ENCODE measurements around the gene PKHD1. TPM values are rescaled to one million over a fixed set of nuclear protein-coding genes. Genes with fewer than 3 reads are reported as not detected.

Gene PKHD1
- total RNA-seq, 1 experiment from 2014 or later, result under 0.01 TPM

- DNase-seq (ENCODE audit: low read depth), result no peak
These were observed 42.4 kb downstream of the PKHD1 start for GRCh38 chr6:52045033-52045432.

- no peak for DNase-seq (ENCODE audit: low read depth)
These were observed 45.1 kb downstream of the PKHD1 start for GRCh38 chr6:52042141-52042885.

DNA sequence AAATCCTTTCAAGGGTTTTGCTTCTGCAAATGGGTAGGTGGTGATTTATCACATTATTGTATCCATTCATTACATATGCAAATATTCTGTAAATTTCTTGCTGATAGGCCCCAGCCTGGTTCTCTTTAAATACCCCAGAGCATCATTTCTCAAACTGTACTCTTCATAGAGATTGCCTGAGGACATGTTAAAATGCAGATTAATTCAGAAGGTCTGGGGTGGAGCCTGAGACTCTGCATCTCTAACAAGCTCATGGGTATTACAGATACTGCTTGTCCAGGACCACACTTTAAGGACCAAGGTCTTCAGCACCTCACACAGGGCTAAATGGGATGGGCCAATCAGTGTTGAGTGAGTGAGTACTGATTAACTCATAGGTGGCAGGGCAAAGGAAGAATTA lies 46.3 kb downstream of the PKHD1 start:
- no peak for DNase-seq (ENCODE audit: low read depth)

DNA sequence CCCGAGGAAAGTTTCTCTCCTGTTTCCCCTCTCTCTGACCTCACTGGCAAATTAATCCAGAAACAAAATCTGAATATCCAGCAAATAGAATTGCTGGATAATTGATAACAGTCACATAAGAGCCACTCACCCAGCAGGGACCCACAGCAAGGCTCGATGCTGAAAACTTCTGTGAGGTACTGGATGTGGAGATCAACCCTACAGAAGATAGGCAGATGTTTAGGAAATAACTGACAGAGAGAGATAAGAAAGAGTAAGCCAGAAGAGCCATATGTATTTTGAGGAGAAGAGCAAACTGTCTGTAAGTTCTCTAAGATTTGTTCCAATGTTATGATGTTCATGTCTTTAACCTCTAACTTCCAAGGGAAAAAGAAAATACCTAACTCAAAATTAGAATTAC lies 59.7 kb downstream of the PKHD1 start:
- no peak for DNase-seq (ENCODE audit: low read depth)

DNA sequence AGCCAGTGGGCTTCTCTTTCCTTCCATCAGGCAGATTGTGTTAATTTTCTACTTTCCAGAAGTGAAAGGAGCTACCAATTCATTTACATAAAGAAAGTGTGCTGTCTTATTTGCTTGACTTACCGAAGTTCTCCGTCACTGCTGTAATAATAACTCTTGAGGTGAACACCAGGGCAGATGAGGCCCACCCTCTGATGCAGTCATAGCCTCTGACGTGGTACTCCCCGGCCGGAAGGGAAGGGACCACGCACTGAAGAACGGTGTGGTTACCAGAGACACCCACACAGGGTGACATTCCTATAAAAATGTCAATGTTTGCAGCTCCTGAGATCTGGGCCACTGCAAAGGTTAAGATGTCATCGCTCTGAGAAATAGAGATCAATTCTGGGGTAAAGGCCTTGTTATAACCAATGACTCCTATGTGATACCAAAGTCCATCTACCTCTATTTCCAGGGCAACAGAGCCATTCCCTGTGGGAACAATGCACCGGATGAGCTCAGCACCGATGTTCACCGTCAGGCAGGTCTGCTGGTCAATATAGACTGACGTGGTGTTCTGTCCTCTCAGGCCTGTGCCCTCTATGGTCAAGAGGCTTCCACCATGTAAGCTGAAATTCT lies 62.9 kb downstream of the PKHD1 start:
- DNase-seq (ENCODE audit: low read depth), result no peak

DNA sequence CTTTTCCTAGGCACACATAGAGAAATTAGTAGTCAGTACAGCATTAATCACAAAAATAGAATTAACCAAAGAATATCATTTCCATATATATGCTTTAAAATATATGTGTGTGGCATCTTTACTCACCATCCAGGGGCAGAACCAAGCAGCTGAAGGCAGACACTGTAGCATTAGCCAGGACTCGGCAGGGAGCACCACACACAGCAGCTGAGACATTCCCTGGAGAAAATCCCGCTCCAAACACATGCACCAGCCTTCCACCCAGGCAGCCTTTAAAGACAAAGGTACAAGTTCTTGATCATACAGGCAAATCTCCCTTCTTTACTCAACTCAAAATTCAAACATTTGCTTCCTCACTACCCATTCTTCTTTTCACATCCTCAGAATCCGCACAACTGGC lies 64.7 kb downstream of the PKHD1 start:
- DNase-seq (ENCODE audit: low read depth), result no peak

GRCh38 chr6:52020945-52021570 lies 66.4 kb downstream of the PKHD1 start:
- DNase-seq (ENCODE audit: low read depth), result peak; percentile 25

- no peak for DNase-seq (ENCODE audit: low read depth)
These were observed 67.5 kb downstream of the PKHD1 start for GRCh38 chr6:52019881-52020280.

- no peak for DNase-seq (ENCODE audit: low read depth)
These were observed 68.3 kb downstream of the PKHD1 start for GRCh38 chr6:52019092-52019491.

- DNase-seq (ENCODE audit: low read depth), result peak; percentile 9
These were observed 70.3 kb downstream of the PKHD1 start for GRCh38 chr6:52016915-52017748.

- no peak for DNase-seq (ENCODE audit: low read depth)
These were observed 71.5 kb downstream of the PKHD1 start for GRCh38 chr6:52015953-52016352.

- DNase-seq (ENCODE audit: low read depth), result no peak
These were observed 73.0 kb downstream of the PKHD1 start for GRCh38 chr6:52014391-52014790.

- DNase-seq (ENCODE audit: low read depth), result peak; percentile 69
These were observed 74.4 kb downstream of the PKHD1 start for GRCh38 chr6:52013035-52013434.

DNA sequence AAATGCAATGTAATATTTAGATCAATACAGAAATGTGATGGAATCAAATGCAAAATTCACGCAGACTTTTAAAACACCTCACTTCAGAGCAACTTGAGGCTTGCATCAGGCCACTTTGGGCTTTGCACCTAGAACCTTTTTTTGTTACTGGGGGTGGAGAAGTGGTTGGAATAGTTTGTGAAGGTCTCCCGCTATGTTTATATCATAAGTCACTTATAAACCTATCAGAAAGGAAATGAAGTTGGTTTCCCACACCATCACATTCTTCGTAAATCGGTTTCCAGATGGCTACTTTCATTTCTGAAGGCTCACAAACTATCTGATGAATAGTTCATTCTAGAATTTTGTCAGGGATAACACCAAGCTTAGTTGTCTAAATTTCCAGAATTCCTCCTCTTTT lies 74.8 kb downstream of the PKHD1 start:
- no peak for DNase-seq (ENCODE audit: low read depth)

- DNase-seq (ENCODE audit: low read depth), result no peak
These were observed 76.6 kb downstream of the PKHD1 start for GRCh38 chr6:52010806-52011205.

- no peak for DNase-seq (ENCODE audit: low read depth)
These were observed 77.3 kb downstream of the PKHD1 start for GRCh38 chr6:52010145-52010544.

DNA sequence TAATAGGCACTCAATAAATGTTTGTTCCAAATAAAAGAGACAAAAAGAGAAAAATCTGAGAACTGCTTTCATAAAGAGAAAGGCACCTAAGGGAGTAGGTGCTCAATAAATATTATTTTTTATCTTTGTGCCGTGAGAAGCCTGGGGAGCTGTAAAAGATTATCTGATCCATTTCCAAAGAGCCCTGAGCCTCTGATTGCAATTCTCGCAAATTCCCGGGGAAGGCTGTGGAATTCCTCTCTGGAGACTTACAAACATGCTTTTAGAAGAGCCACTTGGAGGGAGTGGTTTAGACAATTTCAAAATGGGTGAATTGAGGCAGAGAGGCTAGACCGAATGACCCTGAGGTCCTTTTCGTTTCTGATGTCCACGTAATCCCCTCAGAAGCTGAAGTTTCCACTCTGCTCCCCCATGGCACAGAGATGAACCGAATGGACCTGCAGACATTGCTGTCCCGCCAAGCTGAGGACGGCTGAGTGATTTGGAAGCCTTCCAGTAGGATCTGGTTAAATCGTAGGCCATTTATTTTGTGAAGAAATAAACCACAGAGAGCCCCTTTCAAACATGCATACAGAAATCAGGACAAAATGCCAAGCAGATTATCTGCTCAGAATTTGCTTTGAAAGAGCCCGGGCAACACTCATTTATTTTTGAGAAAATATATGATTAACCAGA lies 77.8 kb downstream of the PKHD1 start:
- peak; percentile 22 for DNase-seq (ENCODE audit: low read depth)

DNA sequence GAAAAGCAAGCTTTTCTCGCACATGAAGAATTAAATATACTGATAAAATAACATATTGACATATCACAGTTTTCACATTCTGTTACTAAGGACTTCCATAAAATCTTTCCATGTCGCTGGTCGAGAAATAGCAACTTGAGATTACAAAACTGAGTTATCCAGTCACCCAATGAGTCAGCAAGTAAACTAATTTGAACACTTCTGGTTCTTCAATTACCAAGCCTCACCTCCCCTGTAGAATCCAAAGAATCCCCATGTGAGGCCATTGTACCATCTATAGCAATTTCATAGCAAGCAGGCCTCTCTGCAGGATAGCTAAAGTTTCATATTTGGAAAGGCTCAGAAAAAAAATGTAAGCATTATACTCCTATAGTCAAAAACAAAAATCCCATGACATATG lies 87.3 kb downstream of the PKHD1 start:
- DNase-seq (ENCODE audit: low read depth), result peak; percentile 66

GRCh38 chr6:51996296-51996947 lies 91.0 kb downstream of the PKHD1 start:
- no peak for DNase-seq (ENCODE audit: low read depth)

DNA sequence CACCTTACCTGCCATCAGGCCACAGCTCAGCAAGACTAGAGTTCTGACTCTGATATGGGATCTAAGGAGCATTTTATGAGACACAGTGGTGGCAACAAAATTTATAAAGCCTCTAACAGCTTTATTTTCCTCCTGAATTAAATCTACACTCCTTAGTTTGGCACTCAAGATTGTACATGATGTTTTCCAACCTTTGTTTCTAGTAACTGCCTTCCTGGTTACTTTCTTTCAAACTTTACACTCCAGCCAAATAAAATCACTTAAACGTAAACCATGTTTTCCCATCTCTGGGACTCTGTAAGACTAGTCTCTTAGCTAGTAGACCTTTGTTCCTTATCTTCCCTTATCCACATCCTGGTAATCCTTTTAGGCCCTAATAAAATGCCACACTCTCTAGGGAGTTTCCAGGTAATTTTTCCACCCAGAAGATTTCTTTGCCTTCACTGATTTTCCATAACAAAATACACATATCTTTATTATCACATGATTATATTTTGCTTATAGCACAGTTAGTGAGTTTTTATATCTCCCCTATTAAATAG lies 92.1 kb downstream of the PKHD1 start:
- DNase-seq (ENCODE audit: low read depth), result no peak

DNA sequence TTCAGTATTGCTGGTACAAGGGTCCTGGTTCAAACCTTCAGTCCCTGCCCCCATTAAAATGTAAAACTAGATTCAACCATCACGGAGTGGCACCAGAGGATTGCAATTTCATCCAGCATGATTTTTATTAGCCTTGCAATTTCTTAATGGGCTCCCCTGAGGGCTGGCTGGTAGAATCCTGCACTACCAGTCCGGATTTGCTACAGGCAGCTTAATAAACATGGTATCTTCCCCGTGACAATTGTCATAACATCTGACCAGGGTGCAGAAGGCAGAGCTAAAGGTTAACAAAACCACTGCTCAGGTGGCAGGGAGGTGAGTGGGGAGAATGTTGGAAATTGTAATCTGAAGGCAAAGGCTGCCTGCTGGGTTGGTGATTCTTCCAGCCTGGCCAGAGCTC lies 94.5 kb downstream of the PKHD1 start:
- no peak for DNase-seq (ENCODE audit: low read depth)

All from Daoy (cell line).